ENCODE results near the gene KNG1.
A peak's percentile ranks its signal among the peaks of the same experiment; 100 is the strongest.
"Not testable (repeated sequence)": the region's sequence is repeated elsewhere in the genome, so short reads cannot be mapped to it uniquely, and the experiment has no call there.

KNG1 gene

DNA sequence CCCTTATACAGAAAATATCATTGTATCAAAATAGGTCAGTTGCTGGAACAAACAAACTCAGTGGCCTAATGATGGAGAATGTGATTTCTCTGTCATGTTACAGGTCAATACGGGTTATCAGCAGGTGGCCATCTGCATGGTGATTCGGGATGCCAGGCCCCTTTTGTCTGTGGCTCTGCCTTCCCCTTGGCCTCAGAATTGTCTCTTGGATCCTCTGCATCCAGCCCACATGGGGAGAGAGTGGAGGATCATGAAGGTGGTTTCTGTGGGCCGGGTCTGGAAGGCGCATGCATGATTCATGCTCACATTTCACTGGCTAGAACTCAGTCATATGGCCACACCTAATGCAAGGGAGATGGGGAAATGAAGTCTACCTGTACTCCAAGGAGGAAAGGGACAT is 6.5 kb upstream of the KNG1 start:
- H3K9me3 ChIP-seq (ENCODE audit: control insufficient read depth, low read length); H3K9ac ChIP-seq (ENCODE audit: low read length); H3K4me1 ChIP-seq (ENCODE audit: control insufficient read depth, insufficient read depth, low read length); H3K36me3 ChIP-seq (ENCODE audit: control insufficient read depth, insufficient read depth, low read length, severe bottlenecking); DNase-seq (ENCODE audit: low read depth); H3K4me3 ChIP-seq (ENCODE audit: low read length): not testable (repeated sequence)
- peaks cover 14% of the 10 kb centered on the region for H3K27me3 ChIP-seq (replicated peaks; ENCODE audit: control insufficient read depth, insufficient read depth, low read length)

DNA sequence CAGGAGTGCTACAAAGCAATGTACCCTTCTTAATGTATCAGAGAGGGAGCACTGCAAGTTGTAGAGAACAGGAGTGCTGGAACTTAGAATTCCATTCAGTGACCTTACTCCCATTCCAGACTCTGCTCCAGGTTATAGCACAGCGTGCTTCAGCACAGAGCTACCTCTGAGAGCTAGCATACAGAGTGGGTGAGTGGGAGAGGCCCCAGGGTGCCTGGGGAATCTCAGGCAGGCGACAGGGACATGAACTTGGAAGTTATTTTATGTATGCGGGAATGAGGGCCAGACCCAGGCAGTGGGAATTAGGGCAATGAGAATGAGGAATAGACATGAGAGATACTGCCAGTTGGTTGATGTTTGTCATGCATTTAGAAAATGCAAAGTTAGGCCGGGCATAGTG is 3.7 kb upstream of the KNG1 start:
- DNase-seq (ENCODE audit: low read depth) = no peak
- no peaks in the 10 kb centered on the region for H3K4me1 ChIP-seq (ENCODE audit: control insufficient read depth, insufficient read depth, low read length)
- no peak overlapping the region for H3K9ac ChIP-seq (ENCODE audit: low read length)
- H3K4me3 ChIP-seq (ENCODE audit: low read length) = no peak overlapping the region
- H3K9me3 ChIP-seq (ENCODE audit: control insufficient read depth, low read length) = no peaks in the 10 kb centered on the region
- H3K36me3 ChIP-seq (ENCODE audit: control insufficient read depth, insufficient read depth, low read length, severe bottlenecking) = no peaks in the 10 kb centered on the region
- peaks cover 14% of the 10 kb centered on the region for H3K27me3 ChIP-seq (replicated peaks; ENCODE audit: control insufficient read depth, insufficient read depth, low read length)

DNA sequence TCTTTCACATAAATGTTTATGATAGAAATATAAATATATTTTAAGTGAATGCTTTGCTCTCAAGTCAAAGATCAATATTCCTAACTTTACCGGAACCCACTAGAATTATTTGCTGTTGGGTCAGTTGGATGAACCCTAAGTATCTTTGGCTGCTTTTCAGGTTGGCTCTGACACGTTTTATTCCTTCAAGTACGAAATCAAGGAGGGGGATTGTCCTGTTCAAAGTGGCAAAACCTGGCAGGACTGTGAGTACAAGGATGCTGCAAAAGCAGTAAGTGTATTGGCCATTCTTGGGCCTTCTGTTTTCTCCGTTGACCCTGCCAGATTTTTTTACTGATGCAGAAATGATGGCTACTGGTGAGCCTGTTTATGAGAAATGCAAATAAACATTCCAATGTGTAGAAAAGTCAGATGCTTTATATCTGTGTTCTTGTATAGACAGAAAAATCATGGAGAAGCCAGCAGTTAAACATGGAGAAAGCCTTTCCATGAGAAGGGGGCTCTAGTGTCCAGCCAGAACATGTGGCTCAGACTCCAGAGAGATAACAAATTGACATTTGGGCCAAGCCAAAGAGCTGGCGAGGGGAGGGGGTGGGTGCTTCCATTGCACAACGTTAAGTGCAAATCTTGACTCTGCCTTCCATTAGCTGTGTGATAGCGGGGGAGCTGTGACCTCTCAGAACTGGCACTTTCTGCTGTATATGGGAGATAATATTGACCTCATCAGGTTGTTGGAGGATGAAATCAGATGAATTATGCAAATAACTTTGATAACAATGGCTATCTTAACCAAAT is 3.0 kb downstream of the KNG1 start:
- H3K36me3 ChIP-seq (ENCODE audit: control insufficient read depth, insufficient read depth, low read length, severe bottlenecking) = no peaks in the 10 kb centered on the region
- no peaks in the 10 kb centered on the region for H3K9me3 ChIP-seq (ENCODE audit: control insufficient read depth, low read length)
- no peak for DNase-seq (ENCODE audit: low read depth)
- no peaks in the 10 kb centered on the region for H3K4me1 ChIP-seq (ENCODE audit: control insufficient read depth, insufficient read depth, low read length)
- H3K4me3 ChIP-seq (ENCODE audit: low read length) = no peak overlapping the region
- H3K9ac ChIP-seq (ENCODE audit: low read length) = no peak overlapping the region
- no peaks in the 10 kb centered on the region for H3K27me3 ChIP-seq (replicated peaks; ENCODE audit: control insufficient read depth, insufficient read depth, low read length)

- Histone ChIP-seq H3K9me3 (ENCODE audit: control insufficient read depth, low read length) (no peaks in the 10 kb centered on the region), H3K36me3 (ENCODE audit: control insufficient read depth, insufficient read depth, low read length, severe bottlenecking) (no peaks in the 10 kb centered on the region), H3K4me3 (ENCODE audit: low read length) (no peak overlapping the region), H3K4me1 (ENCODE audit: control insufficient read depth, insufficient read depth, low read length) (no peaks in the 10 kb centered on the region), H3K27me3 (replicated peaks; ENCODE audit: control insufficient read depth, insufficient read depth, low read length) (no peaks in the 10 kb centered on the region), H3K9ac (ENCODE audit: low read length) (no peak overlapping the region)
- DNase-seq (ENCODE audit: low read depth) = no peak
These were observed 5.3 kb downstream of the KNG1 start for GRCh38 chr3:186722457-186722856.

- no peak for DNase-seq (ENCODE audit: low read depth)
- H3K9me3 ChIP-seq (ENCODE audit: control insufficient read depth, low read length) = no peaks in the 10 kb centered on the region
These were observed 7.8 kb downstream of the KNG1 start for GRCh38 chr3:186724911-186725310.

GRCh38 chr3:186732169-186732766 is 15.1 kb downstream of the KNG1 start:
- no peak for DNase-seq (ENCODE audit: low read depth)
- Histone ChIP-seq H3K9me3 (ENCODE audit: control insufficient read depth, low read length) (no peaks in the 10 kb centered on the region), H3K36me3 (ENCODE audit: control insufficient read depth, insufficient read depth, low read length, severe bottlenecking) (no peaks in the 10 kb centered on the region), H3K4me1 (ENCODE audit: control insufficient read depth, insufficient read depth, low read length) (no peaks in the 10 kb centered on the region), H3K4me3 (ENCODE audit: low read length) (no peak overlapping the region), H3K27me3 (replicated peaks; ENCODE audit: control insufficient read depth, insufficient read depth, low read length) (peaks cover 3% of the 10 kb centered on the region), H3K9ac (ENCODE audit: low read length) (no peak overlapping the region)

More at GRCh38 chr3:186724911-186725310, 7.8 kb downstream of the KNG1 start:
- Histone ChIP-seq H3K4me3 (ENCODE audit: low read length) (no peak overlapping the region), H3K9ac (ENCODE audit: low read length) (no peak overlapping the region), H3K36me3 (ENCODE audit: control insufficient read depth, insufficient read depth, low read length, severe bottlenecking) (no peaks in the 10 kb centered on the region), H3K4me1 (ENCODE audit: control insufficient read depth, insufficient read depth, low read length) (no peaks in the 10 kb centered on the region), H3K27me3 (replicated peaks; ENCODE audit: control insufficient read depth, insufficient read depth, low read length) (peaks cover 3% of the 10 kb centered on the region)

GRCh38 chr3:186742618-186743380 is 25.6 kb downstream of the KNG1 start:
- Histone ChIP-seq H3K36me3 (ENCODE audit: control insufficient read depth, insufficient read depth, low read length, severe bottlenecking) (no peaks in the 10 kb centered on the region), H3K27me3 (replicated peaks; ENCODE audit: control insufficient read depth, insufficient read depth, low read length) (peaks cover 6% of the 10 kb centered on the region), H3K4me1 (ENCODE audit: control insufficient read depth, insufficient read depth, low read length) (peaks cover 4% of the 10 kb centered on the region), H3K4me3 (ENCODE audit: low read length) (no peak overlapping the region), H3K9ac (ENCODE audit: low read length) (no peak overlapping the region), H3K9me3 (ENCODE audit: control insufficient read depth, low read length) (no peaks in the 10 kb centered on the region)
- no peak for DNase-seq (ENCODE audit: low read depth)

GRCh38 chr3:186743666-186744065 is 26.5 kb downstream of the KNG1 start:
- H3K9ac ChIP-seq (ENCODE audit: low read length) = no peak overlapping the region
- peaks cover 4% of the 10 kb centered on the region for H3K4me1 ChIP-seq (ENCODE audit: control insufficient read depth, insufficient read depth, low read length)
- no peak overlapping the region for H3K4me3 ChIP-seq (ENCODE audit: low read length)
- no peak for DNase-seq (ENCODE audit: low read depth)
- no peaks in the 10 kb centered on the region for H3K36me3 ChIP-seq (ENCODE audit: control insufficient read depth, insufficient read depth, low read length, severe bottlenecking)
- H3K9me3 ChIP-seq (ENCODE audit: control insufficient read depth, low read length) = no peaks in the 10 kb centered on the region
- H3K27me3 ChIP-seq (replicated peaks; ENCODE audit: control insufficient read depth, insufficient read depth, low read length) = peaks cover 6% of the 10 kb centered on the region

DNA sequence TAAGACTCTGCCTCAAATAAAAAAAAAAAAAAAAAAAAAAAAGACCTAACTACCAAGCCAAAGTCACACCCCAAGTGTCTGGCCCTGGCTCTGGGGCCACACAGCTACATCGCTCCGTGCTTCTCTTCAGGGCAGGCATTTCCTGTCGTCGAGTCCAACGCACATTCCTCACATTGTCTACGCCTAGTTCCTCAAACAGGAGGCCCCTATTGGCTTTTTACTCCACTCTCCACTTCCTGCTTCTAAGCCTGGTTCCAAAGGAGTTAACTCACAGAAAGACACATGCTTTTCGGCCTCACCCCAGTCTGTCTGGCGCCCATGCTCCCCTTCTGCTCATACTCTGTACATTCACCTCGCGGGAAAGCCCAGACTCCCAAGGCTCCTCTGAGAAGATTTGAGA is 28.8 kb downstream of the KNG1 start:
- peaks cover 6% of the 10 kb centered on the region for H3K27me3 ChIP-seq (replicated peaks; ENCODE audit: control insufficient read depth, insufficient read depth, low read length)
- H3K9me3 ChIP-seq (ENCODE audit: control insufficient read depth, low read length) = no peaks in the 10 kb centered on the region
- peak; percentile 16 for DNase-seq (ENCODE audit: low read depth)
- no peaks in the 10 kb centered on the region for H3K36me3 ChIP-seq (ENCODE audit: control insufficient read depth, insufficient read depth, low read length, severe bottlenecking)
- H3K4me3 ChIP-seq (ENCODE audit: low read length) = no peak overlapping the region
- H3K9ac ChIP-seq (ENCODE audit: low read length) = peak overlapping the region; percentile 39
- peaks cover 4% of the 10 kb centered on the region for H3K4me1 ChIP-seq (ENCODE audit: control insufficient read depth, insufficient read depth, low read length)

DNA sequence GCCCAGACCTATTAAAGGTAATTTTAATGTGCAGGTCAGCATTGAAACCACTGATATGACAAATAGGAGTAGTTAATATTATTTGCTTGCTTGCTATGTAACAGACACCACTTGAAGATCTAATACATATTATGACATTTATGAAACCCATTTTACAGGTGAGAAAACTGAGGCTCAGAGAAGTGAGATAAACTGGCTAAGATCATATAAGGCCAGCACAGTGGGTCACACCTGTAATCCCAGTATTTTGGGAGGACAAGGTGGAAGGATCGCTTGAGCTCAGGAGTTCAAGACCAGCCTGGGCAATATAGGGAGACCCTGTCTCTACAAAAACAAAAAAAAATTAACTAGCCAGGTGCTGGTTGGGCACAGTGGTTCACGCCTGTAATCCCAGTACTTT is 33.2 kb downstream of the KNG1 start:
- no peak for DNase-seq (ENCODE audit: low read depth)
- no peak overlapping the region for H3K4me3 ChIP-seq (ENCODE audit: low read length)
- no peaks in the 10 kb centered on the region for H3K9me3 ChIP-seq (ENCODE audit: control insufficient read depth, low read length)
- no peaks in the 10 kb centered on the region for H3K27me3 ChIP-seq (replicated peaks; ENCODE audit: control insufficient read depth, insufficient read depth, low read length)
- H3K9ac ChIP-seq (ENCODE audit: low read length) = no peak overlapping the region
- H3K36me3 ChIP-seq (ENCODE audit: control insufficient read depth, insufficient read depth, low read length, severe bottlenecking) = no peaks in the 10 kb centered on the region
- H3K4me1 ChIP-seq (ENCODE audit: control insufficient read depth, insufficient read depth, low read length) = peaks cover 8% of the 10 kb centered on the region

DNA sequence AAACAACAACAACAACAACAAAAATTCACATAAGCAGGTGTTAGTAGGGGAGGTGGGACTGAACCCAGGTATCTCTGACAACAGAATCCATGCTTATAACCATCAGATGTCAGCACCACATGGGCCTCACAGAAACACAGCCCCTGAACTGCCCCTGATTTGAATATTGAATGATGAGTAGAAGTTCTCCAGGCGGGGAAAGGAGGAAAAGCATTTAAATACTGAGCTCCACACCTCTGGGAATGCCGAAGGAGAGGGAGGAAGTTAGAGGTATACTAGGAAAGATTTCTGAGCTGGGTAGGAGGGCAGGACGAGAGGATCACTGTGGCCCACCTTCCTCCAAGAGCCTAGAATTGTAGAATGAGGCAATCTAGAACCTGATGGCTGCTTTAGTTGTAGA is 34.3 kb downstream of the KNG1 start:
- Histone ChIP-seq H3K27me3 (replicated peaks; ENCODE audit: control insufficient read depth, insufficient read depth, low read length) (no peaks in the 10 kb centered on the region), H3K9ac (ENCODE audit: low read length) (no peak overlapping the region), H3K9me3 (ENCODE audit: control insufficient read depth, low read length) (no peaks in the 10 kb centered on the region), H3K4me3 (ENCODE audit: low read length) (no peak overlapping the region), H3K4me1 (ENCODE audit: control insufficient read depth, insufficient read depth, low read length) (peaks cover 4% of the 10 kb centered on the region), H3K36me3 (ENCODE audit: control insufficient read depth, insufficient read depth, low read length, severe bottlenecking) (no peaks in the 10 kb centered on the region)
- DNase-seq (ENCODE audit: low read depth) = no peak
